HG03565 (cell line): ENCODE measurements around the gene IL20.

ENCODE experiments used
- ATAC-seq: cut with Tn5 transposase; IDR thresholded peaks from one replicate; pipeline ENCODE4 v1.9.1; 2021; ENCODE audit warnings: mild to moderate bottlenecking, moderate library complexity; ENCODE audit not compliant: unreplicated experiment

IL20 gene

GRCh38 chr1:206873603-206874188, 8.3 kb downstream of the IL20 start:
- ATAC-seq = no peak

DNA sequence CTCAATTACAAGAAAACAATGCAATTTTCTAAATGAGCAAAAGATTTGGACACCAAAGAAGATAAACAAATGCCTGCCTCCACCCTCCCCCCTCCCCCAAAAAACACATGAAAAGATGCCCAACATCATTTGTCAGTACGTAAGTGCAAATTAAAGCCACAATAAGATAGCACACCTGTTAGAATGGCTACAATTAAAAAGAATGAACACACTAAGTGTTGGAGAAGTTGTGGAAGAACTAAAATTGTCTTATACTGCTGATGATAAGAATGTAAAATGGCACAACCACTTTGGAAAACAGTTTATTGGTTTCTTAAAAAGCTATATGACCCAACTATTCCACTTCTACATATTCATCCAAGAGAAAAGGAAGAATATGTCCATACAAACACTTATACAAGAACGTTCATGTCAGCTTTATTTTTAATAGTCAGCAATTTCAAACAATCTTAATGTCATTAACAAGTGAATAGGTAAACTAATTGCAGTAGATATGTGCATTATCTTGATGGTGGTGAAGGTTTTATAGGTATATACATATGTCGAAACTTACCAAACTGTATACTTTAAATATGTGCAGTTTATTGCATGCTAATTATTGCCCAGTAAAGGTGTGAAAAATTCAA, 10.4 kb downstream of the IL20 start:
- ATAC-seq = no peak

- no peak for ATAC-seq
These were observed 13.0 kb downstream of the IL20 start for GRCh38 chr1:206878456-206878855.

GRCh38 chr1:206880314-206880713, 14.9 kb downstream of the IL20 start:
- ATAC-seq = no peak

DNA sequence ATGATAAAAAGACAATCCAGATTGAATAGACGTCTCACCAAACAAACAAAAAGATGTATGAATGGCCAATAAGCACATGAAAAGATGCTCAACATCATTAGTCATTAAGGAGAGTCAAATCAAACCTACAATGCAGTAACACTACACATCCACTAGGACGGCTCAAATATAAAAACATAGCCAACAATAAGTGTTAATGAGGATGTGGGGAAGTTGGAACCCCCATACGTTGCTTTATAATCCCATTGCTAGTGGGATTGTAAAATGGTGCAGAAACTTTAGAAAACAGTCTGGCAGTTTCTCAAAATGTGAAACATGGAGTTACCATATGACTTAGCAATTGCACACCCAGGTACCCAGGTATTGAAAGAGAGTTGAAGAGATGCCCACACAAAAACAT, 17.1 kb downstream of the IL20 start:
- no peak for ATAC-seq

DNA sequence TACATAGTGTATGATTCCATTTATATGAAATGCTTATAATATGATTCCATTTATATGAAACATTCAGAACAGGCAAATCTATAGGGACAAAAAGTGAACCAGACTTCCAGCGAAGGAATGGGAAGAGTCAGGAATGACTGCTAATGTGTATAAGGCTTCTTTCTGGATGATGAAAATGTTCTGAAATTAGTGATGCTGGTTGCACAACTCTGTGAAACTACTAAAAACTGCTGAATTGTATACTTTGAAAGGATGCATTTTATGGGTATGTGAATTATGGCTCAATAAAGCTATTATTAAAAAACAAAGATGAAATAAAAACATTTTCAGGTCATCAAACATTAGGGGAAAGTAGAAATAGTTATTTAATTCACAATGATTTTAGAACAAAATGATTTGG, 17.7 kb downstream of the IL20 start:
- no peak for ATAC-seq

GRCh38 chr1:206883876-206884275, 18.5 kb downstream of the IL20 start:
- no peak for ATAC-seq

GRCh38 chr1:206885341-206886060, 20.1 kb downstream of the IL20 start:
- no peak for ATAC-seq

GRCh38 chr1:206886831-206887230, 21.4 kb downstream of the IL20 start:
- no peak for ATAC-seq

GRCh38 chr1:206887701-206888100, 22.3 kb downstream of the IL20 start:
- no peak for ATAC-seq

DNA sequence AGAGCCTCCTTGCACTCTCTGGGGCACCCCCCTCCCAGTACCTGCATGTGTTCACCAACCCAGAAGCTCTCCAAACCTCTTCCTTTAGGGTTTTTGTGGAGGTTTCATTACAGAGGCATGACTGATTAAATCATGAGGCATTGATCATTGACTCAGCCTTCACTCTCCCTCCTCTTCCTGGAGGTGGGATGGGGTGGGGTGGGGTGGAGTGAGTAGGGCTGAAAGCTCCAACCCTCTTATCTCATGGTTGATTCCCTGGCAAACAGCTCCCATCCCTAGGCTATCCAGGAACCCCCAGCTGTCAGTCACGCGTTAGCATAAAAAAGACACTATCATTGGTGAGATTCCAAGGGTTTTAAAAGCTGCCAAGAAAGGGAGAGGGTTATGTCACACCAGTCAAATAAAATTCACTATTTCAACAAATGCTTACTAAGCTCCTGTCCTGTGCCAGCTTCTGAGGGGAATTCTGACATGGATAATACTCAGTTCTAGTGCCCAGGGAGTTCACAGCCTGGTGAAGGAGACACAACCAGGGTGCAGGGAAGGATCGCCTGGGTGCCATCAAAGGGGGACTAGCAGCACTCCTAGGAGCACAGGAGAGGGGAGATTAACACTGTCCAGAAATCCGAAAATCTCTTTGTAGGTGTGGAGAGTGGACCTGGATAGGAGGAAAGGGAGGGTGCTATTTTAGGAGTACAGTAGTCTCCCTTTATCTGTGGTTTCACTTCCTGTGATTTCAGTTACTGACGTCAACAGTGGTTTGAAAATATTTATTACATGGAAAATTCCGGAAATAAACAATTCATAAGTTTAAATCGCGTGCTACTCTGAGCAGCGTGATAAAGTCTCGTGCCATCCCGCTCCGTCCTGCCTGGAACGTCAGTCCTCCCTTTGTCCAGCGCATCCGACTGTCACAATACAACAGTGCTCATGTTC, 25.0 kb downstream of the IL20 start:
- no peak for ATAC-seq

- no peak for ATAC-seq
These were observed 26.0 kb downstream of the IL20 start for GRCh38 chr1:206891412-206891811.

DNA sequence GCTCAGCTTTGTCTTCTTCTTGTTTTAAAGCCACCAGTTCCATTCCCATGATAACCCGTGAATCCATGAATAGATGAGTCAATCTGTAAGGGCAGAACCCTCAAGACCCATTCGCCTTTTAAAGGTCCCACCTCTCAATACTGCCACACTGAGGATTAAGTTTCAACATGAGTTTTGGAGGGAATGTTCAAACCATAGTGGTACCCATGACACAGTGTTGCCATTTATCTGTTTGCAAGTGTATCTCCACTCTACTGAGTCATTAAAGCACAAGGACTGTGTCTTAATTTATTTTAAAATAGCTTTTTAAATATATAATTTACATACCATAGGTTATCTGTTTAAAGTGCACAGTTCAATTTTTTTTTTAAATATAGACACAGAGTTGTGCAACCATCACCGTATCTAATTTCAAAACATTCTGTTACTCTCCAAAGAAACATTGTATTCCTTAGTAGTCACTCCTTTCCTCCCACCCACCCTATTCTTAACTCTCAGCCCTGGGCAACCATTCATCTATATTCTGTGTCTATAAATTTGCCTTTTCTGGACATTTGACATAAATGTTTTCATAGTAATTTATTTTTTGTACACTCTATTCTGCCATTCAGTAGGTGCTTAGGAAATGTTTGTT, 27.0 kb downstream of the IL20 start:
- no peak for ATAC-seq

- ATAC-seq = no peak
These were observed 28.0 kb downstream of the IL20 start for GRCh38 chr1:206893380-206893779.

DNA sequence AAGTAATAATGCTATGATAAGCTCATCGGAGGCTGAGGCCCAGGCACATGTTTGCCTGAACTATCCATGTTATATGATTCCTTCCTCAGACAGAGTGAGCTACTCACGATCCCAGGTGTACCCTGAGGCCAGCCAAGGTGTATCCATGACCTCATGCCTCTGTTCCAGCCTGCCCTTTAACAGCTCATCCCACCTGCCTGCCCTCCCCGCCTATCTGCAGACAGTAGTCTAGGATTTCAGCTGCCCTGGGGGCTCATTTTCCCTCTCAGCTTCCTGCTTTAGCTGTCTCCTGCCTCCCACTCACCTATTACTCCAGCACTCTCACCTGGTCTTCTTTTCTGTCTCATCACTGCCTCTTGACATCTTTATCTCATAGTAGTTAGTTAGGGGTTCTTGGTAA, 29.9 kb downstream of the IL20 start:
- ATAC-seq = no peak

- no peak for ATAC-seq
These were observed 30.4 kb downstream of the IL20 start for GRCh38 chr1:206895837-206896242.

GRCh38 chr1:206896261-206896660, 30.8 kb downstream of the IL20 start:
- no peak for ATAC-seq

GRCh38 chr1:206897175-206897574, 31.8 kb downstream of the IL20 start, which contains the start of gene IL24:
Gene IL24, plus strand, starts transcription at chr1:206897443. Its CDS starts 390 bp downstream, at chr1:206897833.
- no peak for ATAC-seq

DNA sequence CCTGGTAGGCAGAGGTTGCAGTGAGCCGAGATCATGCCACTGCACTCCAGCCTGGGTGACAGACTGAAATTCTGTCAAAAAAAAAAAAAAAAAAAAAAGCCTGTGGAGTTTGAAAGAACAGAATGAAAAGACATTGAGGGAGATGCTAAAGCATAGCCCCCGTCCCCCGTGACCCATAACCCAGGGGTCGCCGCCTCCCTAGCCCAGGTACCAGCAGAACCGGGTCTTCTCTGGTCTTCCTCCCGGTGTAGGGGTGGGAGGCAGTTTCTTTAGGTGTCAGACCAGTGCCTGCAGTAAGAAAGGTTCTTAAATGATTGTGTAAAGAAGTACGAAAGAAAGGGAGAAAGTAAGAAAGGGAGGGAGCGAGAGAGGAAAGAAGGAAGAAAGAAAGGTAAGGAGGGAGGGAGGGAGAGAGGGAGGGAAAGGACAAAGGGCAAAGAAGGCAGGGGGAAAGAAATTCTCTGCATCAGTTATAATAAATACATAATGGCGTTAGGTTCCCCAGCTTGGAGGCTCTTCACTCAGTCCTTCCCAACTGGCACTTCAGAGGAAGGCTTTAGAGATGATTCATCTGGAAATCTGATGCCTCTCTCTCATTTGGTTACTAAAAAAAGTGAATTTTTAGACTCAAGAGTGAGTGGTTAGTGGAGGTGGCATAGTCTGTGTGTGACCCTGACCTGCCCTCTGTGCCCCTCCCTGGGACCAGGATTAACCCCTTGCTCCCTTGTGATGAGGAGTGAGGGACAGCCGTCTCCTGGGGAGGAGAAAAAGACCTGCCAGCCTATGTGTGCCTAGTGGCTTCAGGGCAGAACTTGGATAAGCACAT, 32.9 kb downstream of the IL20 start:
- ATAC-seq = no peak

GRCh38 chr1:206898915-206899431, 33.5 kb downstream of the IL20 start:
- ATAC-seq = no peak
